ENCODE data around the gene TMEM108.

Gene TMEM108

GRCh38 chr3:133361011-133361410 lies 322.8 kb downstream of the TMEM108 start:
- TF ChIP-seq, protein P1, sequence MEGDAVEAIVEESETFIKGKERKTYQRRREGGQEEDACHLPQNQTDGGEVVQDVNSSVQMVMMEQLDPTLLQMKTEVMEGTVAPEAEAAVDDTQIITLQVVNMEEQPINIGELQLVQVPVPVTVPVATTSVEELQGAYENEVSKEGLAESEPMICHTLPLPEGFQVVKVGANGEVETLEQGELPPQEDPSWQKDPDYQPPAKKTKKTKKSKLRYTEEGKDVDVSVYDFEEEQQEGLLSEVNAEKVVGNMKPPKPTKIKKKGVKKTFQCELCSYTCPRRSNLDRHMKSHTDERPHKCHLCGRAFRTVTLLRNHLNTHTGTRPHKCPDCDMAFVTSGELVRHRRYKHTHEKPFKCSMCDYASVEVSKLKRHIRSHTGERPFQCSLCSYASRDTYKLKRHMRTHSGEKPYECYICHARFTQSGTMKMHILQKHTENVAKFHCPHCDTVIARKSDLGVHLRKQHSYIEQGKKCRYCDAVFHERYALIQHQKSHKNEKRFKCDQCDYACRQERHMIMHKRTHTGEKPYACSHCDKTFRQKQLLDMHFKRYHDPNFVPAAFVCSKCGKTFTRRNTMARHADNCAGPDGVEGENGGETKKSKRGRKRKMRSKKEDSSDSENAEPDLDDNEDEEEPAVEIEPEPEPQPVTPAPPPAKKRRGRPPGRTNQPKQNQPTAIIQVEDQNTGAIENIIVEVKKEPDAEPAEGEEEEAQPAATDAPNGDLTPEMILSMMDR (conservative IDR thresholded peaks at IDR 0.05; ENCODE audit: control insufficient read depth, insufficient read depth, low read depth, low read length) = no peak

GRCh38 chr3:133361435-133361834 lies 323.2 kb downstream of the TMEM108 start:
- no peak overlapping the region for H3K4me3 ChIP-seq (ENCODE audit: control insufficient read depth, low read depth, low read length)
- TF ChIP-seq, protein P1 (conservative IDR thresholded peaks at IDR 0.05; ENCODE audit: control insufficient read depth, insufficient read depth, low read depth, low read length) = no peak
- DNase-seq (ENCODE audit: low read depth) = no peak

More at GRCh38 chr3:133361011-133361410, 322.8 kb downstream of the TMEM108 start:
- H3K4me3 ChIP-seq (ENCODE audit: control insufficient read depth, low read depth, low read length) = no peak overlapping the region
- no peak for DNase-seq (ENCODE audit: low read depth)

DNA sequence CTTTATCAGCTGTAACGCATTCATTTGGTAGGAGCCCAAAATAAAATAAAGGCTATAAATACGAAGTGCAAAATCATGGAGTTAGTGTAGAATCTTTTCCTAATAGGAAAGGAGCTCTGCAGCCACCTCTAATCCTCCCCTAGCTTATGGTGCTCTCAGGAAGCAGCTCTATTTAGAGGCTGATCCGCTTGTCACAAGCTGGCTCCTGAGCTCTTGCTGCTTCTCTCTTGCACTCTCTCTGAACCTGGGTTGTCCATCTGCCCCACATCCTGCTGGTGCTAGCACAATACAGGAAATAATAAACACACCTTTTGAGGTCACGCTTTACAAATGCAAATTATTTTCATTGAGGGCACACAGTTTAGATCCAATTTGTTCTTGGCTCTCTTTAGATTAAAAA lies 324.3 kb downstream of the TMEM108 start:
- no peak overlapping the region for H3K4me3 ChIP-seq (ENCODE audit: control insufficient read depth, low read depth, low read length)
- TF ChIP-seq, protein P1 (conservative IDR thresholded peaks at IDR 0.05; ENCODE audit: control insufficient read depth, insufficient read depth, low read depth, low read length) = no peak
- DNase-seq (ENCODE audit: low read depth) = no peak

DNA sequence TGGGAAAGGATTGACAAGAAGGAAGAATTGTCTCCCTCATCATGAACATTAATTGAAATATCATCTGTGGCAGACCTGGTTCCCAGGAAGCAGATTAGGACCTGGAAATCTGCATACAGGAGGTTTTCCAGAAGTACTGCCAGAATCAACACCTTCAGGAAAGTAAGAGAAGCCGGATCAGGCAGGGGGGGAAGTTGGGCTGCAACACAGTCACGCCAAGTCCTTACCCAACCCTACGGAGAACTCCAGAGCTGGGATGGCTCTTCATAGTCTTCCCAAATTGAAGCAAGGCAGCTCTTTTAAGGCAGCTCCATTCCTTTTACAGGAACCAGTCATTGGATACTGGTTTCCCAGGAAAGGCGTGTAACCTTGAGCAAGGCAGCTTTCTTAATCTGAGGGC lies 326.5 kb downstream of the TMEM108 start:
- no peak overlapping the region for H3K4me3 ChIP-seq (ENCODE audit: control insufficient read depth, low read depth, low read length)
- TF ChIP-seq, protein P1 (conservative IDR thresholded peaks at IDR 0.05; ENCODE audit: control insufficient read depth, insufficient read depth, low read depth, low read length) = no peak
- no peak for DNase-seq (ENCODE audit: low read depth)

GRCh38 chr3:133366921-133367320 lies 328.7 kb downstream of the TMEM108 start:
- no peak overlapping the region for H3K4me3 ChIP-seq (ENCODE audit: control insufficient read depth, low read depth, low read length)
- DNase-seq (ENCODE audit: low read depth) = no peak
- TF ChIP-seq, protein P1 (conservative IDR thresholded peaks at IDR 0.05; ENCODE audit: control insufficient read depth, insufficient read depth, low read depth, low read length) = no peak

GRCh38 chr3:133367403-133367802 lies 329.2 kb downstream of the TMEM108 start:
- TF ChIP-seq, protein P1 (conservative IDR thresholded peaks at IDR 0.05; ENCODE audit: control insufficient read depth, insufficient read depth, low read depth, low read length) = no peak
- H3K4me3 ChIP-seq (ENCODE audit: control insufficient read depth, low read depth, low read length) = no peak overlapping the region
- no peak for DNase-seq (ENCODE audit: low read depth)

- TF ChIP-seq, protein P1 (conservative IDR thresholded peaks at IDR 0.05; ENCODE audit: control insufficient read depth, insufficient read depth, low read depth, low read length) = no peak
- no peak overlapping the region for H3K4me3 ChIP-seq (ENCODE audit: control insufficient read depth, low read depth, low read length)
- no peak for DNase-seq (ENCODE audit: low read depth)
These were observed 329.8 kb downstream of the TMEM108 start for GRCh38 chr3:133367956-133368355.

All from fibroblast of mammary gland (primary cell).